Lower lobe of right lung (tissue), 2 donors: Measurements from ENCODE around the gene TSEN54. TPM values are rescaled to one million over a fixed set of nuclear protein-coding genes. Genes with fewer than 3 reads are reported as not detected.

ENCODE experiments used
- ATAC-seq, 2 donors: fragments of 200-7000 bp; cut with Tn5 transposase; one replicate each; pipeline ENCODE4 v1.9.1; 2020 to 2022; ENCODE audit warnings: mild to moderate bottlenecking in 2 of 2, moderate library complexity in 2 of 2
- DNase-seq: peaks from one replicate; pipeline ENCODE4 v3.0.0-alpha.2; 2020
- H3K27ac ChIP-seq: fragments of 200-600 bp; one replicate; pipeline ENCODE4 v1.8.0; 2022
- H3K27me3 ChIP-seq: fragments of 200-600 bp; one replicate; pipeline ENCODE4 v1.8.0; 2022; ENCODE audit warnings: low read depth
- H3K36me3 ChIP-seq: fragments of 200-600 bp; one replicate; pipeline ENCODE4 v1.8.0; 2022; ENCODE audit warnings: mild to moderate bottlenecking
- H3K4me1 ChIP-seq: fragments of 200-600 bp; one replicate; pipeline ENCODE4 v1.8.0; 2022
- H3K4me3 ChIP-seq: fragments of 200-600 bp; one replicate; pipeline ENCODE4 v1.8.0; 2022; ENCODE audit warnings: mild to moderate bottlenecking
- H3K9me3 ChIP-seq: fragments of 200-600 bp; one replicate; pipeline ENCODE4 v1.8.0; 2022
- CTCF ChIP-seq: fragments of 200-600 bp; IDR thresholded peaks from one replicate; pipeline ENCODE4 v1.8.0; 2022; ENCODE audit warnings: antibody characterized with exemption, mild to moderate bottlenecking
- intact Hi-C: fragments of 100-400 bp; cut with DNase I; formaldehyde crosslinking; loops from one replicate; pipeline ENCODE4 v1.11.0; 2022
- total RNA-seq: library from RNA; stranded (reverse); fragmentation: NEBNext Ultra II Directional; extraction: Animal tissue kit (Norgen Biotek cat#: 25700); gene quantifications from one replicate; pipeline ENCODE4 v1.2.1, GENCODE V29; 2021
- donor health status: DM: no; HTN: yes; CAD: no; lungs with severe emphysema.

Gene TSEN54
- total RNA-seq, 1 donor from 2014 or later: 20.4 TPM

GRCh38 chr17:75498726-75499213, 17.6 kb upstream of the TSEN54 start:
- H3K27me3 ChIP-seq: no peaks in the 10 kb centered on the region
- no peak for ATAC-seq
- H3K9me3 ChIP-seq: no peaks in the 10 kb centered on the region
- peaks cover 16% of the 10 kb centered on the region for H3K4me1 ChIP-seq
- no peak for TF ChIP-seq CTCF
- no peak for DNase-seq
- peaks cover 89% of the 10 kb centered on the region for H3K36me3 ChIP-seq
- peak overlapping the region; percentile 56 for H3K27ac ChIP-seq
- intact Hi-C loops: no loop called here
- H3K4me3 ChIP-seq: no peak overlapping the region

- peaks cover 89% of the 10 kb centered on the region for H3K36me3 ChIP-seq
- peak overlapping the region; percentile 6 for H3K4me3 ChIP-seq
- no peaks in the 10 kb centered on the region for H3K27me3 ChIP-seq
- H3K9me3 ChIP-seq: no peaks in the 10 kb centered on the region
- H3K4me1 ChIP-seq: peaks cover 23% of the 10 kb centered on the region
- TF ChIP-seq CTCF: no peak
- peak overlapping the region; percentile 56 for H3K27ac ChIP-seq
- intact Hi-C loops: no loop called here
- DNase-seq (no peak), ATAC-seq (no peak)
These were observed 16.9 kb upstream of the TSEN54 start for GRCh38 chr17:75499313-75500022.

GRCh38 chr17:75500419-75501216, 15.7 kb upstream of the TSEN54 start:
- no peak overlapping the region for H3K4me3 ChIP-seq
- DNase-seq (peak; percentile 37), ATAC-seq (no peak)
- intact Hi-C loops: no loop called here
- no peak overlapping the region for H3K27ac ChIP-seq
- peaks cover 25% of the 10 kb centered on the region for H3K4me1 ChIP-seq
- TF ChIP-seq CTCF: no peak
- peaks cover 89% of the 10 kb centered on the region for H3K36me3 ChIP-seq
- H3K9me3 ChIP-seq: no peaks in the 10 kb centered on the region
- no peaks in the 10 kb centered on the region for H3K27me3 ChIP-seq

GRCh38 chr17:75501378-75502071, 14.8 kb upstream of the TSEN54 start:
- no peak overlapping the region for H3K4me3 ChIP-seq
- ATAC-seq: no peak
- peaks cover 25% of the 10 kb centered on the region for H3K4me1 ChIP-seq
- peaks cover 89% of the 10 kb centered on the region for H3K36me3 ChIP-seq
- intact Hi-C loops: no loop called here
- DNase-seq: peak; percentile 39
- no peaks in the 10 kb centered on the region for H3K27me3 ChIP-seq
- TF ChIP-seq CTCF: no peak
- H3K27ac ChIP-seq: no peak overlapping the region
- H3K9me3 ChIP-seq: no peaks in the 10 kb centered on the region

GRCh38 chr17:75502072-75502720, 14.1 kb upstream of the TSEN54 start:
- peaks cover 25% of the 10 kb centered on the region for H3K4me1 ChIP-seq
- ATAC-seq (no peak), DNase-seq (peak; percentile 45)
- no peaks in the 10 kb centered on the region for H3K9me3 ChIP-seq
- no peak for TF ChIP-seq CTCF
- H3K27ac ChIP-seq: no peak overlapping the region
- no peak overlapping the region for H3K4me3 ChIP-seq
- peaks cover 89% of the 10 kb centered on the region for H3K36me3 ChIP-seq
- intact Hi-C loops: no loop called here
- H3K27me3 ChIP-seq: no peaks in the 10 kb centered on the region
